Measurements from ENCODE around the gene PREX1.

Gene PREX1

DNA sequence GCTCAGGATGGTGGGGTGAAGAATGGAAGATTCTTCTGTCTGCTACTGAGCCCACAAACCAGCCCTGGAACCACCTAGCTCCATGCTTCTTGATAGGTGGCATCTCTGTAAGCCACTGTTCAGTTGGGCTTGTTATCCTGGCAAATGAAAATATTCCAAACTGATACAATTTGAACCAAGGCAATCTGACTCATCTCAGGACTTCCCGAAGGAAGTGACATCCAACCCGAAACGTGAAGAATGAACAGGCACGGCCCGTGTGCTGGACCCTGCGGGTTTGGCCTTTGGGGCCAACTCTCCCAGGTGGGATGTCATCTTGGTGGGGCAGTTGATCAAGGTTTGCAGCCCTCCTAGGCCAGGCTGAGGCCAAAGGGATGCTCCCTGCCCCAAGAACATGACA, 160.3 kb downstream of the PREX1 start:
- TF ChIP-seq CTCF (IDR thresholded peaks at IDR 0.05; ENCODE audit: insufficient read depth, low read length, poor library complexity, severe bottlenecking), result no peak
- DNase-seq (ENCODE audit: extremely low read depth, insufficient read length), result no peak
- no peaks in the 10 kb centered on the region for H3K27me3 ChIP-seq (replicated peaks; ENCODE audit: control insufficient read depth, insufficient read depth, low read length)
- no peak overlapping the region for H3K4me3 ChIP-seq (replicated peaks; ENCODE audit: low read depth, low read length)
- H3K36me3 ChIP-seq (ENCODE audit: control insufficient read depth, insufficient read depth, low read length), result peaks cover 36% of the 10 kb centered on the region

DNA sequence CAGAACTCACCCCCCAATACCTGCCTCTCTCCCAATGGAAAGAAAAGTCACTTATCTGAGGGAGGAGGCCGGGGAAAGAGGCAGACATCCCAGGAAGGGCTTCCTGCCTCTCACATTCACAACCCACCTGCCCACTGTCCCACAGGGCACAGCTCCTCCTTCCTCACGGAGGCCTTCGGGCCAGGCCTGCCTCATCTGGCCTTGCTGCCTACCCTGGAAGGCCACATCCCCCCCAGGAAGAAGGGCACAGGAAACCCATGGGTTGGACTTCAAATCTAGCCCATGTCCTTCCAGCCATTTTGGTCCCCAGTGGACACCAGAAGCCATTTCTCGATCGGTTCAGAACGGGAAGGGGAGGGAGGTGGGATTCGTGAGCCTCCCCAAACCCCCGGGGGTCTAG, 162.0 kb downstream of the PREX1 start:
- Histone ChIP-seq H3K27me3 (replicated peaks; ENCODE audit: control insufficient read depth, insufficient read depth, low read length) (no peaks in the 10 kb centered on the region), H3K36me3 (ENCODE audit: control insufficient read depth, insufficient read depth, low read length) (peaks cover 37% of the 10 kb centered on the region), H3K4me3 (replicated peaks; ENCODE audit: low read depth, low read length) (no peak overlapping the region)
- no peak for TF ChIP-seq CTCF (IDR thresholded peaks at IDR 0.05; ENCODE audit: insufficient read depth, low read length, poor library complexity, severe bottlenecking)
- DNase-seq (ENCODE audit: extremely low read depth, insufficient read length), result no peak

DNA sequence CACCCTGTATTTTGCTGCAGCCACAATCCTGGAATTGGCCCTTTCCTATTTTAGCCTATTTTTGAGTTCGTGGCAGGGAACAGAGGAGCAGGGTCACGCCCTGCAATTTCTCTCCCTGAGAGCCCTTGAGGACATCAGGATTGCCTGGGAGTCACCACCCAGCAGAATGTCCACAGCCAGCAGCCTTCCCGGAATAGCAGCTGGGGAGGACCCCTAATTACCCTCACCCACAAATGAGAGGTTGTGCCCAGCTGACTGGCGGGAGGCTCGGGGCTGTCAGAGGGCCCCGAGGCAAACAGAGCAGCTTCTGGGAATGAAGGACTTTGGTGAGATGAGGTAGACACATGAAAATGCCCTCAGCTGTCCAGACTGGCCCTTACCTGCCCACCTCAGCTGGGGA, 165.1 kb downstream of the PREX1 start:
- Histone ChIP-seq H3K27me3 (replicated peaks; ENCODE audit: control insufficient read depth, insufficient read depth, low read length) (no peaks in the 10 kb centered on the region), H3K4me3 (replicated peaks; ENCODE audit: low read depth, low read length) (no peak overlapping the region), H3K36me3 (ENCODE audit: control insufficient read depth, insufficient read depth, low read length) (peaks cover 35% of the 10 kb centered on the region)
- TF ChIP-seq CTCF (IDR thresholded peaks at IDR 0.05; ENCODE audit: insufficient read depth, low read length, poor library complexity, severe bottlenecking), result no peak
- DNase-seq (ENCODE audit: extremely low read depth, insufficient read length), result no peak

DNA sequence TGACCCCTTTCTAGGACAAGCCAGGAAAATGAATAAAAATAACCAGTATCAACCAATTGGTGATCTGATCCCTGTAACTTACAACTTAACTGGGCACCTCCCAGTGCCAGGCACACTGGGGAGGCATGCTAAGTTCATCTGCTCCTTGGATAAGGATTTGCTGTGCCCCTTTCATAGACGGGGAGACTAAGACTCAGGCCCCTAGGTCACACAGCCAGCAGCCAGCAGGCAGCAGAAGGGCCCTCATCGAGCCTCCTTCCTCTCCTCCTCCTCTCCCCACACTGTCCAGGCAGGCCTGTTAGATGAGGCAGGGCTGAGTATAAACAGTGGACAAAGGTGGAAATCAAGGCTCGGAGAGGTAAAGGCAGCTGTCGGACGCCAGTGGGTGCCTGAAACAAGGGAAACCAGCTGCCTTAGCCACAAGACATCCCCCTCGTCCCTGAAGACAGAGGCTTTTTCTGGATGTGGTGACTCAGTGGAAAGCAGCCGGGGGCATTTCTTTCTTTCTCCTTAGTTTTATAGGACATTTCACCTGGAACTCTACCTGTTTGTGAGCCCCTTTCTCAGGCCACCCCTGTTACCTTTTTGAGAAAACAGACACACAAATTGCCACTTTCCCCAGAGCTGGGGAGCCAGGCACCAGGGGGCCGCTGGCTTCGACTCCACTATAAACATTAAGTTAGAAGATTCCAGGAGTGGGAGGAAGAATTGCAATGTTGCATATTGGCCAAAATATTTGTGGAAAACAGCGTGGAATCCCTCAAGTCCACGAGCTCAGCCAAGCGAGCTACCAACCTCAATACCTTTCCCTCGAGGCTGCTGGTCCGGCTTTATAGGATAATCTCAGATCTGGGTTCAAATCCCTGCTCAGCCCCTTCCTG, 166.0 kb downstream of the PREX1 start:
- no peaks in the 10 kb centered on the region for H3K27me3 ChIP-seq (replicated peaks; ENCODE audit: control insufficient read depth, insufficient read depth, low read length)
- no peak for TF ChIP-seq CTCF (IDR thresholded peaks at IDR 0.05; ENCODE audit: insufficient read depth, low read length, poor library complexity, severe bottlenecking)
- H3K4me3 ChIP-seq (replicated peaks; ENCODE audit: low read depth, low read length), result no peak overlapping the region
- no peak for DNase-seq (ENCODE audit: extremely low read depth, insufficient read length)
- H3K36me3 ChIP-seq (ENCODE audit: control insufficient read depth, insufficient read depth, low read length), result peaks cover 38% of the 10 kb centered on the region

DNA sequence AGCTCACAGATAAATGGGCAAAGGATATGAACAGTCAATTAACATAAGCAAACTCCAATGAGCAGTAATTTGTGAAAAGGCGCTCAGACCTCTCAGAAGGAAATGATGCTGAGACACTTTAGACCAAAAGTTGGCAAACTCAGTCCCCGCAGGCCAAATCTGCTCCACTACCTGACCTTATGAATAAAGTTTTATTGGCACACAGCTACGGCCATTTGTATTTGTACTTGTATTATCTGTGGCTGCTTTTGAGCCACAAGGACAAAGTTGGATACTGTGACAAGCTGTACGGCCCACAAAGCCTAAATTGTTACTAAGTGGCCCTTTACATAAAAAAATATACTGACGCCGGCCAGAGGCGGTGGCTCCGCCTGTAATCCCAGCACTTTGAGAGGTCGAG, 167.0 kb downstream of the PREX1 start:
- no peak for DNase-seq (ENCODE audit: extremely low read depth, insufficient read length)
- H3K36me3 ChIP-seq (ENCODE audit: control insufficient read depth, insufficient read depth, low read length), result peaks cover 41% of the 10 kb centered on the region
- H3K4me3 ChIP-seq (replicated peaks; ENCODE audit: low read depth, low read length), result no peak overlapping the region
- H3K27me3 ChIP-seq (replicated peaks; ENCODE audit: control insufficient read depth, insufficient read depth, low read length), result no peaks in the 10 kb centered on the region
- TF ChIP-seq CTCF (IDR thresholded peaks at IDR 0.05; ENCODE audit: insufficient read depth, low read length, poor library complexity, severe bottlenecking), result no peak
